K562 (cell line): ENCODE measurements around the gene GUK1. TPM values are rescaled to one million over a fixed set of nuclear protein-coding genes. Genes with fewer than 3 reads are reported as not detected.

Source experiments
- ZNF282 ChIP-seq: sonication (generic); formaldehyde crosslinking; IDR thresholded peaks from 2 replicates; pipeline ENCODE4 v1.8.1; 2023; ENCODE audit warnings: missing genetic modification reagents
- polyA plus RNA-seq, 8 experiments: library from polyadenylated mRNA; depleted of rRNA in 4 of 8; stranded (reverse) in 5 of 8; unstranded in 3 of 8; fragments of >200 nt; fragmentation: Nextera tagmentation in 2 of 8; fragmentation: Illumina TruSeq in 1 of 8; extraction: Ambion mirVana in 2 of 8; extraction: Trizol in 1 of 8; gene quantifications; 2 replicates each; pipeline versions ENCODE4 v1.2.1 to v1.2.3, GENCODE V29; 2011 to 2014; ENCODE audit warnings: inconsistent platforms in 1 of 8, missing spikeins in 1 of 8
- total RNA-seq, 7 experiments: library from RNA; depleted of rRNA in 6 of 7; stranded (reverse); fragments of >200 nt in 6 of 7; fragmentation: Illumina TruSeq in 2 of 7; extraction: Trizol in 2 of 7; gene quantifications; 2 replicates each; pipeline versions ENCODE4 v1.2.1 to v1.2.3, GENCODE V29; 2011 to 2021; ENCODE audit warnings: low replicate concordance in 1 of 7
- TF ChIP-seq, protein P1 (sequence below), 2 experiments: fragments of 200-800 bp in 1 of 2; sonication (Bioruptor generic) in 1 of 2; sonication (generic) in 1 of 2; formaldehyde crosslinking in 1 of 2; IDR thresholded peaks in 1 of 2; conservative IDR thresholded peaks in 1 of 2; 2 replicates each; pipeline versions ENCODE4 v1.5.0 to v1.6.1; 2016 to 2020; ENCODE audit warnings: missing compliant biosample characterization in 1 of 2, missing genetic modification characterization in 1 of 2, missing genetic modification reagents in 1 of 2
- TF ChIP-seq, protein P2 (sequence below), 2 experiments: fragments of 450-650 bp; formaldehyde crosslinking in 1 of 2; IDR thresholded peaks; 2 replicates each; pipeline versions ENCODE4 v1.4.0 to v1.6.1; 2014 to 2020; ENCODE audit warnings: mild to moderate bottlenecking in 2 of 2, borderline replicate concordance in 1 of 2, low read depth in 1 of 2

Gene GUK1
- total and polyA plus RNA-seq, 9 of the 15 experiments (the other 6 are each of a cell fraction or from before 2014, with no cell fraction given), result 7.0 to 331 (median 132) TPM

DNA sequence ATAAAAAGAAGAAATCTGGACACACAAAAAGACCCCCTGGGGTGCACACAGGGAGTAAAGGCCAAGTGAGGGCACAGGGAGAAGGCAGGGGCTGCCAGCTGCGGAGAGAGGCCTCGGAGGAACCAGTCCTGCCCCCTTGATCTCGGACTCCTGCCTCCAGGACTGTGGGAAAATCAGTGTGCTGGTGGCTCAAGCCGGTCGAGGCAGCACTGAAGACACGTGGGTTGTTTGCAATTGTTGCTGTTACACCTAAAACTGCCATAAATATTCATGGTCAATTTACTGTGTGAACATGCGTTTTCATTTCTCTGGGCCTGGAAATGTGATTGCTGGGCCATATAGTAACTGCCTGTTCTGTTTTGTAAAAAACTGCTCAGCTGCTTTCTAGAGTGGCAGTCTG is 44.1 kb downstream of the GUK1 start (continued):
- TF ChIP-seq, protein P1, sequence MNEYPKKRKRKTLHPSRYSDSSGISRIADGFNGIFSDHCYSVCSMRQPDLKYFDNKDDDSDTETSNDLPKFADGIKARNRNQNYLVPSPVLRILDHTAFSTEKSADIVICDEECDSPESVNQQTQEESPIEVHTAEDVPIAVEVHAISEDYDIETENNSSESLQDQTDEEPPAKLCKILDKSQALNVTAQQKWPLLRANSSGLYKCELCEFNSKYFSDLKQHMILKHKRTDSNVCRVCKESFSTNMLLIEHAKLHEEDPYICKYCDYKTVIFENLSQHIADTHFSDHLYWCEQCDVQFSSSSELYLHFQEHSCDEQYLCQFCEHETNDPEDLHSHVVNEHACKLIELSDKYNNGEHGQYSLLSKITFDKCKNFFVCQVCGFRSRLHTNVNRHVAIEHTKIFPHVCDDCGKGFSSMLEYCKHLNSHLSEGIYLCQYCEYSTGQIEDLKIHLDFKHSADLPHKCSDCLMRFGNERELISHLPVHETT (CRISPR knock-in tag; conservative IDR thresholded peaks at IDR 0.05 in 1 of 2, IDR thresholded peaks at IDR 0.05 in 1 of 2), result no peak
- TF ChIP-seq ZNF282 (CRISPR knock-in tag), result no peak
- TF ChIP-seq, protein P2, sequence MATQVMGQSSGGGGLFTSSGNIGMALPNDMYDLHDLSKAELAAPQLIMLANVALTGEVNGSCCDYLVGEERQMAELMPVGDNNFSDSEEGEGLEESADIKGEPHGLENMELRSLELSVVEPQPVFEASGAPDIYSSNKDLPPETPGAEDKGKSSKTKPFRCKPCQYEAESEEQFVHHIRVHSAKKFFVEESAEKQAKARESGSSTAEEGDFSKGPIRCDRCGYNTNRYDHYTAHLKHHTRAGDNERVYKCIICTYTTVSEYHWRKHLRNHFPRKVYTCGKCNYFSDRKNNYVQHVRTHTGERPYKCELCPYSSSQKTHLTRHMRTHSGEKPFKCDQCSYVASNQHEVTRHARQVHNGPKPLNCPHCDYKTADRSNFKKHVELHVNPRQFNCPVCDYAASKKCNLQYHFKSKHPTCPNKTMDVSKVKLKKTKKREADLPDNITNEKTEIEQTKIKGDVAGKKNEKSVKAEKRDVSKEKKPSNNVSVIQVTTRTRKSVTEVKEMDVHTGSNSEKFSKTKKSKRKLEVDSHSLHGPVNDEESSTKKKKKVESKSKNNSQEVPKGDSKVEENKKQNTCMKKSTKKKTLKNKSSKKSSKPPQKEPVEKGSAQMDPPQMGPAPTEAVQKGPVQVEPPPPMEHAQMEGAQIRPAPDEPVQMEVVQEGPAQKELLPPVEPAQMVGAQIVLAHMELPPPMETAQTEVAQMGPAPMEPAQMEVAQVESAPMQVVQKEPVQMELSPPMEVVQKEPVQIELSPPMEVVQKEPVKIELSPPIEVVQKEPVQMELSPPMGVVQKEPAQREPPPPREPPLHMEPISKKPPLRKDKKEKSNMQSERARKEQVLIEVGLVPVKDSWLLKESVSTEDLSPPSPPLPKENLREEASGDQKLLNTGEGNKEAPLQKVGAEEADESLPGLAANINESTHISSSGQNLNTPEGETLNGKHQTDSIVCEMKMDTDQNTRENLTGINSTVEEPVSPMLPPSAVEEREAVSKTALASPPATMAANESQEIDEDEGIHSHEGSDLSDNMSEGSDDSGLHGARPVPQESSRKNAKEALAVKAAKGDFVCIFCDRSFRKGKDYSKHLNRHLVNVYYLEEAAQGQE (IDR thresholded peaks at IDR 0.05; ENCODE audit: borderline replicate concordance), result 0 out of 2 replicates have a peak, but pooled peaks have one; percentile 8
- TF ChIP-seq, protein P2 (CRISPR knock-in tag; IDR thresholded peaks at IDR 0.05; ENCODE audit: low read depth), result no peak
